GM20000 (cell line): ENCODE data around the gene PKP2.

Experiments
- DNase-seq: peaks from one replicate; pipeline ENCODE4 v3.0.0; 2012; ENCODE audit warnings: low spot score
- TF ChIP-seq, protein P1 (sequence below): IDR thresholded peaks from 2 replicates; pipeline ENCODE4 v1.5.1; 2012; ENCODE audit warnings: mild to moderate bottlenecking, control low read depth; ENCODE audit errors: extremely low read depth, missing control alignments

Gene PKP2

DNA sequence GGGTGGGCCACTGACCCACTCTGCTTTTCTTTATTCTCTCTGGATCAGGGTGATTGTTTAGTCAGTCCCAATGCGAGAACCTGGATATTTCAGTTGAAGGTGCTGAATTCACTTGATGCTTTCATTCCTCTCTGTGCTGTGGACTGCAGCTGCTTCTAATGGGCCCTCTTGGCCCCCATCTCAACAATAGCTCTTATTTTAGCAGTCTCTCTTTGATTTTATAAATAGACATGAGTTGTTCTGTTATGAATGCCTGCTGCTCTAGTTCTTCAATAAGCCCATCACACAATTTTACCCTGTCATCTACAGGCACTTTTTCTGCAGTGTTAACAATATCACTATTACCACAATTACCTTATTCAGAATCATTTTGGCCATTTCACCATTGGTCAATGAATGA is 86.7 kb downstream of the PKP2 start:
- DNase-seq = no peak
- TF ChIP-seq, protein P1, sequence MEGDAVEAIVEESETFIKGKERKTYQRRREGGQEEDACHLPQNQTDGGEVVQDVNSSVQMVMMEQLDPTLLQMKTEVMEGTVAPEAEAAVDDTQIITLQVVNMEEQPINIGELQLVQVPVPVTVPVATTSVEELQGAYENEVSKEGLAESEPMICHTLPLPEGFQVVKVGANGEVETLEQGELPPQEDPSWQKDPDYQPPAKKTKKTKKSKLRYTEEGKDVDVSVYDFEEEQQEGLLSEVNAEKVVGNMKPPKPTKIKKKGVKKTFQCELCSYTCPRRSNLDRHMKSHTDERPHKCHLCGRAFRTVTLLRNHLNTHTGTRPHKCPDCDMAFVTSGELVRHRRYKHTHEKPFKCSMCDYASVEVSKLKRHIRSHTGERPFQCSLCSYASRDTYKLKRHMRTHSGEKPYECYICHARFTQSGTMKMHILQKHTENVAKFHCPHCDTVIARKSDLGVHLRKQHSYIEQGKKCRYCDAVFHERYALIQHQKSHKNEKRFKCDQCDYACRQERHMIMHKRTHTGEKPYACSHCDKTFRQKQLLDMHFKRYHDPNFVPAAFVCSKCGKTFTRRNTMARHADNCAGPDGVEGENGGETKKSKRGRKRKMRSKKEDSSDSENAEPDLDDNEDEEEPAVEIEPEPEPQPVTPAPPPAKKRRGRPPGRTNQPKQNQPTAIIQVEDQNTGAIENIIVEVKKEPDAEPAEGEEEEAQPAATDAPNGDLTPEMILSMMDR = no peak

DNA sequence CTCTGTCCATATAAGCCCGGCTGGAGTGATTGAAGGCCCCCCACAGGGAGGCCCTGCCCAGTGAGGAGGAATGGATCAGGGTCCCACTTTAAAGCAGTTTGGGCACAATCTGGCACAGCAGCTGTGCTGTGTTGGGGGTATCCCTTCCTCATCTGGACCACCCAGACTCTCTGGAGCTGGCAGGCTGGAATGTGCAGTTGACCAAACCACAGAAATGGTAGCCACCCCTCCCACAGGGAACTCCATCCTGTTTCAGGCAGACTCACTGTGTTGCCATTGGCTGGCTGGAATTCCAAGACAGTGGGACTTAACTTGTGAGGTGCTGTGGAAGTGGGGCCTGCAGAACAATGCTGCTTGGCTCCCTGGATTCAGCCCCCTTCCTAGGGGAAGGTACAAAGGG is 87.4 kb downstream of the PKP2 start:
- TF ChIP-seq, protein P1 = no peak
- no peak for DNase-seq

DNA sequence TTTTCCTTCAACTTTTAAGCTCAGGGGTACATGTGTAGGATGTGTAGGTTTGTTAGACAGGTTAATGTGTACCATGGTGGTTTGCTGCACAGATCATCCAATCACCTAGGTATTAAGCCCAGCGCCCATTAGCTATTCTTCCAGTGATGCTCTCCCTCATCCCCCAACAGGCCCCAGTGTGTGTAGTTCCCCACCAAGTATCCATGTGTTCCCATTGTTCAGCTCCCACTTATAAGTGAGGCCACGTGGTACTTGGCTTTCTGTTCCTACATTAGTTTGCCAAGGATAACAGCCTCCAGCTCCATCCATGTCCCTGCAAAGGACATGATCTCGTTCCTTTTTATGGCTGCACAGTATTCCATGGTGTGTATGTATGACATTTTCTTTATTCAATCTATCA is 92.3 kb downstream of the PKP2 start:
- TF ChIP-seq, protein P1 = no peak
- no peak for DNase-seq

DNA sequence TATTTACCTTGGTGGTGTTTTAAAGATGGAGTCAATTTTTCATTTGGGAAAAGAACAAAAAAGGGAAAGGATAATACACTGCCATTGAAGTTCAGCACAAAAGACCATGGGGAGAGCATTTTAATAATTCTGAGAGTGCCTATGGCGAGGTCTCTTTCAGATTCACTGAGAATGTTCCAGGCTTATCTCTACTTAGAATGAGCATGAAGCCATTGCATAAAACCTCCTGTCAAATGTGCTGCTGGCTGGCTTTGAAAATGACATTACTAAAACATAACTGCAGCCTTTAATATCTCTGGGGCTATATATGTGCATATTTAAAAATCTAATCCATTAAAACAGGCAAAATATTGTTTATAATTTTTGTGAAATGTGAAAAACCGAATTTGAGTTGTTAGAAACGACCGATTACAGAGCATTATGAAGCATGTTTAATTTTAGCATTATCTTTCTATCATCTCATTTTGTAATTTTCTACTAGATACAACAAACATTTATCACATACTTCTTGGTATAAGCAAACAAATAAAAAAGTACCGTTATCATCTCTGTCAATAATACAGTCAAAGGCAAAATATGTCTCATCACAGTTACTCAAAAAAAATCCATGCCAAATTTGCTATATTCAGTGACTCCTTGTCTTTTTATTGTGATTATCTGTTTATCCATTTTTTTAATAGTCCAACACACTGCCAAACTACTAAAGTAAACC is 95.2 kb downstream of the PKP2 start:
- TF ChIP-seq, protein P1 = no peak
- no peak for DNase-seq

DNA sequence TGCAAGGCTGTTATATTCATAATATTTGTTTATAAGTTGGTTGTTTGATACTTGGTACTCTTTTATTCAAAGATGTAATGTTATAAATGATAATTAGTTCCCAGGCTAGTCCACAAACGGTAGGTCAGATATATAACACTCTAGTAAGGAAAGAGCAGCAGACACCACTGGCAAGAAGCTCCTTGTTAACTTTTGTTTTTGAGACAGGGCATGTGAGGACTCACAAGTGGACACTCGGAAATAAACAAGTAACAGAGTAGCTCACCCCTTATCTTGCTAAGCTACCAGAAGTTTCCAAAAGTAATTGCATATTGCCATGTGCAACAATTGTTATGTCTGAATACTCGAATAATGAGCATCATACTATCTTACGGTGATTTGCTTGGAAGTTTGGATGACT is 102.3 kb downstream of the PKP2 start:
- TF ChIP-seq, protein P1 = no peak
- no peak for DNase-seq

DNA sequence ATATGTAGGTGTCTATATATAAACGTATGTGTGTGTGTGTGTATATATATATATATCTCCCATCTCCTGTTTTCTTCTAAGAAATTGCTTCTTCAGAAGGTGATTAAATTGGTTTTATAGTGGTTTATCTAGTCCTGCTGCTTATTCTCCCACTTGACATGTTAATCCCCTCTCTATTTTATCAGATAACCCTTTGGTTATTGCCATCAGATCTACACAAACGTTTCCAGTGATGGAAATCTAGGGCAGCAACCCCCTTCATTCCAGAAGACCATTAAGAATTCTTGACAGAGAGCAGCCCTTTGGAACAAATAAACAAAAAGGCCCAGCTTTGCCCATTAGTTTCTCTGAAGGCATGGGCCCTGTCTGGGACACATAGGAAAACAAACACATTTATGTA is 106.7 kb downstream of the PKP2 start:
- TF ChIP-seq, protein P1 = no peak
- no peak for DNase-seq

DNA sequence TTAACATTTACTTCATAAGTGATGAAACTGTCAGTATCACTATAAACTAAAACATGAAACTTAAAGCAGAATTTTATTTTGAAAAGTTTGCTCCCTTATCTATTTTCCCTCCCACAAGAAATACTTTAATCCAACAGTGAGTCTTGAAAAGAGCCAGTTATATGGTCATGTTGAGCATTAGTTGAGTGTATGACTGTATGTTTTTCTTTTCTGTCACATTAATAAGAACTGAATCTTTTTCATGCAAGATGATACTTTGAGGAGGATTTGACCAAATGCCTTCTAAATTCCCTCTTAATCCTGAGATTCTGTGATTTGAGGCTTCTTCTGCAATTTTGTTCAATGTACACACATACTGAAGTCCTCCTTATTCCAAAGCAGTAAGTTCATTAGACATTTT is 107.1 kb downstream of the PKP2 start:
- TF ChIP-seq, protein P1 = no peak
- no peak for DNase-seq
